HG03280 (cell line): ENCODE results near the gene CAMSAP1.
"Not testable (repeated sequence)": the region's sequence is repeated elsewhere in the genome, so short reads cannot be mapped to it uniquely, and the experiment has no call there.

Experiments used
- ATAC-seq: cut with Tn5 transposase; IDR thresholded peaks from one replicate; pipeline ENCODE4 v1.9.1; 2021; ENCODE audit warnings: mild to moderate bottlenecking, moderate library complexity; ENCODE audit not compliant: unreplicated experiment

Gene CAMSAP1

GRCh38 chr9:135901031-135901758, 6.2 kb downstream of the CAMSAP1 start:
- no peak for ATAC-seq

- no peak for ATAC-seq
Measured at GRCh38 chr9:135898634-135899407, 8.5 kb downstream of the CAMSAP1 start.

- ATAC-seq = no peak
Measured at GRCh38 chr9:135896626-135897025, 10.7 kb downstream of the CAMSAP1 start.

- no peak for ATAC-seq
Measured at GRCh38 chr9:135896205-135896604, 11.1 kb downstream of the CAMSAP1 start.

GRCh38 chr9:135895202-135895848, 12.0 kb downstream of the CAMSAP1 start:
- ATAC-seq = no peak

GRCh38 chr9:135893104-135893503, 14.2 kb downstream of the CAMSAP1 start:
- no peak for ATAC-seq

GRCh38 chr9:135892327-135892726, 15.0 kb downstream of the CAMSAP1 start:
- ATAC-seq = not testable (repeated sequence)

- ATAC-seq = no peak
Measured at GRCh38 chr9:135891027-135891631, 16.2 kb downstream of the CAMSAP1 start.

GRCh38 chr9:135890190-135891026, 16.9 kb downstream of the CAMSAP1 start:
- no peak for ATAC-seq

GRCh38 chr9:135889564-135890189, 17.7 kb downstream of the CAMSAP1 start:
- ATAC-seq = no peak

- ATAC-seq = no peak
Measured at GRCh38 chr9:135888766-135889394, 18.5 kb downstream of the CAMSAP1 start.

- no peak for ATAC-seq
Measured at GRCh38 chr9:135888126-135888765, 19.1 kb downstream of the CAMSAP1 start.

GRCh38 chr9:135887585-135888050, 19.7 kb downstream of the CAMSAP1 start:
- no peak for ATAC-seq

- no peak for ATAC-seq
Measured at GRCh38 chr9:135887021-135887507, 20.3 kb downstream of the CAMSAP1 start.

GRCh38 chr9:135886147-135886981, 21.0 kb downstream of the CAMSAP1 start:
- ATAC-seq = no peak

- ATAC-seq = no peak
Measured at GRCh38 chr9:135885100-135885853, 22.1 kb downstream of the CAMSAP1 start.
